Nephron progenitor cell (in vitro differentiated cells): ENCODE results near the gene SPOCD1.
A peak's percentile ranks its signal among the peaks of the same experiment; 100 is the strongest.

Experiments
- DNase-seq: peaks from one replicate; pipeline ENCODE4 v3.0.0; 2021
- H3K27ac Mint-ChIP-seq: 2 replicates; pipeline ENCODE4 v1.8.0; 2021; ENCODE audit warnings: mild to moderate bottlenecking, moderate library complexity, mixed read lengths
- H3K27me3 Mint-ChIP-seq: 2 replicates; pipeline ENCODE4 v1.8.0; 2021; ENCODE audit warnings: mild to moderate bottlenecking, low read depth, mixed read lengths; ENCODE audit not compliant: poor library complexity
- H3K36me3 Mint-ChIP-seq: 2 replicates; pipeline ENCODE4 v1.8.0; 2021; ENCODE audit warnings: low read depth, mixed read lengths
- H3K4me1 Mint-ChIP-seq: 2 replicates; pipeline ENCODE4 v1.8.0; 2021; ENCODE audit warnings: mixed read lengths
- H3K4me3 Mint-ChIP-seq: 2 replicates; pipeline ENCODE4 v1.8.0; 2021; ENCODE audit warnings: mild to moderate bottlenecking, moderate library complexity, mixed read lengths
- H3K9me3 Mint-ChIP-seq: 2 replicates; pipeline ENCODE4 v1.8.0; 2021; ENCODE audit warnings: mild to moderate bottlenecking, moderate library complexity, mixed read lengths
- TF ChIP-seq, protein P1 (sequence below): fragments of 200-600 bp; sonication (generic); IDR thresholded peaks from 2 replicates; pipeline ENCODE4 v1.5.0; 2021; ENCODE audit warnings: antibody characterized with exemption

The SPOCD1 gene

DNA sequence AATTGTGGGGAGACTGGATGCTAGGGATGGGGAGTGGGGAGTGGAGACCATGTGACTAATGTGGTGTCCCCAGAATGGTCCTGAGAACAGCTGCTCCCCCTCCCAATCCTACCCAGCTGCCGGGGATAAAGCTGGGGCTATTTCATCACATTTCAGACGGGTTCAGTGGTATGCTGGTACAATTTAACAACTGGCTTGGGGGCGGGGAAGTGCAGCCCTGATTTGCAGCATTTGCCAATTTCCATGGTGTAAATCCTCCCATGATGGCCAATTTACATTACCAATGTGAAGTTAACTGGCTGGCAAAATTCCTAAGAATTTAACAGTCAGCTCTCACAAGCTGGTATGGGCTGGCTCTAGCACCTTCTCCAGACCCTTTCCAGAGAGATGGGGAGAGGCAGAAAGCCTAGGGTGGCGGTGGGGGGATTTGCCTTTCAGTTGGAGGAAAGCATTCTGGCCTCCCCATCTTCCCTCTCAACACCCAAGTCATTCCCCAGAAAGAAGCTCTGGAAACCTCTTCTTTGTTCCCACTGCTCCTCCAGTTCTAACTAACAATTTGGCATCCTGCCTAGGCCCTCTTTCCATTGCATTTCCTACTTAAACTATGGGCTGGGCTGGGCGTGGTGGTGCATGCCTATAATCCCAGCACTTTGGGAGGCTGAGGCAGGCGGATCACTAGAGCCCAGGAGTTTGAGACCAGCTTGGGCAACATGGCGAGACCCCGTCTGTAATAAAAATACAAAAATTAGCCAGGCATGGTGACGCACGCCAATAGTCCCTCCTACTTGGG is 40.4 kb downstream of the SPOCD1 start:
- H3K9me3 Mint-ChIP-seq = peaks cover 3% of the 10 kb centered on the region
- no peaks in the 10 kb centered on the region for H3K36me3 Mint-ChIP-seq
- peaks cover 38% of the 10 kb centered on the region for H3K4me1 Mint-ChIP-seq
- H3K4me3 Mint-ChIP-seq = no peak overlapping the region
- TF ChIP-seq, protein P1, sequence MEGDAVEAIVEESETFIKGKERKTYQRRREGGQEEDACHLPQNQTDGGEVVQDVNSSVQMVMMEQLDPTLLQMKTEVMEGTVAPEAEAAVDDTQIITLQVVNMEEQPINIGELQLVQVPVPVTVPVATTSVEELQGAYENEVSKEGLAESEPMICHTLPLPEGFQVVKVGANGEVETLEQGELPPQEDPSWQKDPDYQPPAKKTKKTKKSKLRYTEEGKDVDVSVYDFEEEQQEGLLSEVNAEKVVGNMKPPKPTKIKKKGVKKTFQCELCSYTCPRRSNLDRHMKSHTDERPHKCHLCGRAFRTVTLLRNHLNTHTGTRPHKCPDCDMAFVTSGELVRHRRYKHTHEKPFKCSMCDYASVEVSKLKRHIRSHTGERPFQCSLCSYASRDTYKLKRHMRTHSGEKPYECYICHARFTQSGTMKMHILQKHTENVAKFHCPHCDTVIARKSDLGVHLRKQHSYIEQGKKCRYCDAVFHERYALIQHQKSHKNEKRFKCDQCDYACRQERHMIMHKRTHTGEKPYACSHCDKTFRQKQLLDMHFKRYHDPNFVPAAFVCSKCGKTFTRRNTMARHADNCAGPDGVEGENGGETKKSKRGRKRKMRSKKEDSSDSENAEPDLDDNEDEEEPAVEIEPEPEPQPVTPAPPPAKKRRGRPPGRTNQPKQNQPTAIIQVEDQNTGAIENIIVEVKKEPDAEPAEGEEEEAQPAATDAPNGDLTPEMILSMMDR = no peak
- DNase-seq = no peak
- H3K27me3 Mint-ChIP-seq = peaks cover 87% of the 10 kb centered on the region
- no peak overlapping the region for H3K27ac Mint-ChIP-seq

- peaks cover 94% of the 10 kb centered on the region for H3K27me3 Mint-ChIP-seq
- no peak overlapping the region for H3K27ac Mint-ChIP-seq
- no peak overlapping the region for H3K4me3 Mint-ChIP-seq
- H3K9me3 Mint-ChIP-seq = peaks cover 3% of the 10 kb centered on the region
- no peaks in the 10 kb centered on the region for H3K36me3 Mint-ChIP-seq
- TF ChIP-seq, protein P1 = no peak
- H3K4me1 Mint-ChIP-seq = peaks cover 38% of the 10 kb centered on the region
- no peak for DNase-seq
Measured at GRCh38 chr1:31774495-31774894, 41.3 kb downstream of the SPOCD1 start.

DNA sequence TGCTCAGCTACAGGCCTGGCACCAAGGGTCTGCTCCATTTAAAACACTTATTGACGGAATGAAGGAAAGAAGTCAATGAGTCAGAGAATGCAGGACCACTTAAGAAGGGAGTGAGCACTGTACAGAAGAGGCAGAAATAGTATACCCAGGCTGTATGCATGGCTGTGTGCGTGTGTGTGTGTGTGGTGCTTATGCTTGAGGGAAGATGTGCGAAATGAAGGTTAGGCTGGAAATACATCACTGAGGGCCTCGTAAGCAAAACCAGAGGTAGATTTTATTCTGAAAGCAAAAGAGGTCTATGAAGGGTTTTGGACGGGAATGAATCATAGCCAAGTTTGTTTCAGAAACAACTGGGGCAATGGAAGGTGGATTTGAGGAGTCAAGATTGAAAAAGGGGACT is 42.0 kb downstream of the SPOCD1 start:
- peaks cover 94% of the 10 kb centered on the region for H3K27me3 Mint-ChIP-seq
- no peak overlapping the region for H3K4me3 Mint-ChIP-seq
- no peak for DNase-seq
- TF ChIP-seq, protein P1 = no peak
- H3K9me3 Mint-ChIP-seq = peaks cover 3% of the 10 kb centered on the region
- H3K36me3 Mint-ChIP-seq = no peaks in the 10 kb centered on the region
- H3K27ac Mint-ChIP-seq = no peak overlapping the region
- peaks cover 43% of the 10 kb centered on the region for H3K4me1 Mint-ChIP-seq

DNA sequence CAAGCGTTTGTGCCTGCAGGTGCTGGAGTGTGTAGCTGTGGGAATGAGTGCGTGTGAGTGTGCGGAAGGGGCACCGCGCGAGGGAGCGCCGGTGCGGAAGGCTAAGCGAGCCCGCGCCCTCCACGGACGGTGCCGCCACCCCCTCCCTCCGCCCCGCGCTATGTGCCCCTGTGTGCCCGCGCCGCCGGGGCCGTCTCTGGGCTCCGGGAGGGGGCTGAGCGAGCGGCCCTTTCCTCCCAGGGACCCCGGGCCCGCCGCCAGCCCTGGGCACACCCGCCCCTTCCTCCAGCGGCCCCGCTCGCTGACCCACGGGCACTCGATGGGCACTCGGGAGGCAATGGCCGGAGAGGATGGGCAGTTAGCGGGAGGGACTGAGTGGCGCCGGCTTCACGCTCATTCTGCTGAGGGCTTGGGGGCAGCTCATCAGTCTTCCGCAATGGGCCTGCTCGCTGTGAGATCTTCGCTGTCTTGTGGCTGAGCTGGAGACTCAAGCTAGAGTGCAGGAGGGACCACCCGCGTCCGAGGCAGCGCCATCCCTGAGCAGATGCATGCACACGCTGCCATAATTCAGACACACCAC is 43.1 kb downstream of the SPOCD1 start:
- Mint-ChIP-seq H3K27ac (no peak overlapping the region), H3K36me3 (no peaks in the 10 kb centered on the region), H3K27me3 (peaks cover 96% of the 10 kb centered on the region), H3K9me3 (peaks cover 3% of the 10 kb centered on the region), H3K4me1 (peaks cover 54% of the 10 kb centered on the region), H3K4me3 (peak overlapping the region; percentile 83)
- TF ChIP-seq, protein P1 = no peak
- no peak for DNase-seq

- Mint-ChIP-seq H3K27me3 (peaks cover 93% of the 10 kb centered on the region), H3K4me3 (peak overlapping the region; percentile 83), H3K4me1 (peaks cover 61% of the 10 kb centered on the region), H3K27ac (no peak overlapping the region), H3K36me3 (no peaks in the 10 kb centered on the region), H3K9me3 (peaks cover 3% of the 10 kb centered on the region)
- TF ChIP-seq, protein P1 = no peak
- DNase-seq = no peak
Measured at GRCh38 chr1:31771891-31772668, 43.7 kb downstream of the SPOCD1 start.
